Activated T-helper 2 cell treated with anti-CD3 and anti-CD28 coated beads, Interferon-gamma antibody, Interleukin-2, Interleukin-4, amounts not matched to agents 10 μg/mL and 5 μg/mL and 100 μg/mL, durations not matched to agents 14 hours and 24 hours and 36 hours (primary cell): ENCODE results near the gene COLEC12. TPM values are rescaled to one million over a fixed set of nuclear protein-coding genes. Genes with fewer than 3 reads are reported as not detected.

Source experiments
- DNase-seq: peaks from one replicate; pipeline ENCODE4 v3.0.0; 2021; ENCODE audit warnings: low spot score
- H3K27ac Mint-ChIP-seq: one replicate; pipeline ENCODE4 v1.8.0; 2021; ENCODE audit warnings: mixed read lengths
- H3K27me3 Mint-ChIP-seq: one replicate; pipeline ENCODE4 v1.8.0; 2021; ENCODE audit warnings: low read depth, mixed read lengths
- H3K36me3 Mint-ChIP-seq: one replicate; pipeline ENCODE4 v1.8.0; 2021; ENCODE audit warnings: low read depth, mixed read lengths
- H3K4me1 Mint-ChIP-seq: one replicate; pipeline ENCODE4 v1.8.0; 2021; ENCODE audit warnings: low read depth, mixed read lengths
- H3K4me3 Mint-ChIP-seq: one replicate; pipeline ENCODE4 v1.8.0; 2021; ENCODE audit warnings: low read depth, mild to moderate bottlenecking, moderate library complexity, mixed read lengths
- H3K9me3 Mint-ChIP-seq: one replicate; pipeline ENCODE4 v1.8.0; 2021; ENCODE audit warnings: mixed read lengths
- intact Hi-C: fragments of 100-400 bp; cut with micrococcal nuclease; formaldehyde crosslinking; loops from one replicate; pipeline ENCODE4 v1.15.1; 2023
- total RNA-seq: library from RNA; stranded (reverse); gene quantifications from 2 replicates; pipeline ENCODE4 v1.2.3, GENCODE V29; 2022

The COLEC12 gene
- total RNA-seq, 1 donor from 2014 or later = not detected

- intact Hi-C loops = no loop called here
- H3K27me3 Mint-ChIP-seq = peaks cover 10% of the 10 kb centered on the region
Measured at GRCh38 chr18:402129-402528, 98.4 kb downstream of the COLEC12 start.

DNA sequence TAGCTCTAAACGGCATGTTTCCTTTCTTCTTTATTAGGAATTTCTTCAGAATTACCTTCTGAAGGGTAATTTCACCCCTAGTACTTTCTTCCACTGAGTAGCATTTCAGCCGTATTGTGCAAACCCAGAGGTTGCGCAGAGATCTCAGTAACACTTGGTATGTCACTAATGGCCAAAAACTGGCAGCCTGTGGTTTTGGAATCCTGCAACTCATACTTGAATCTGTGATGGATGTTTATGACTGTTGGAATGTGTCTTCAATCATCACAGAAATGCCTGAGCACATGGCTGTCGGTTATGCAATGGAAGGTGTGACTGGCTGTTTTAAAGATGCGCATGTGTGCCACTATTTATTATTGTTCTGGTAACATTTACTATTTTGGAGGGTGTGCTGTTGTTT is 100.0 kb downstream of the COLEC12 start:
- Mint-ChIP-seq H3K27me3 (peaks cover 12% of the 10 kb centered on the region), H3K4me3 (no peak overlapping the region), H3K36me3 (no peaks in the 10 kb centered on the region), H3K4me1 (no peaks in the 10 kb centered on the region), H3K27ac (no peak overlapping the region), H3K9me3 (peaks cover 6% of the 10 kb centered on the region)
- no peak for DNase-seq
- intact Hi-C loops = no loop called here

More at GRCh38 chr18:402129-402528, 98.4 kb downstream of the COLEC12 start:
- H3K9me3 Mint-ChIP-seq = peaks cover 14% of the 10 kb centered on the region
- H3K4me1 Mint-ChIP-seq = no peaks in the 10 kb centered on the region
- no peaks in the 10 kb centered on the region for H3K36me3 Mint-ChIP-seq
- no peak for DNase-seq
- no peak overlapping the region for H3K27ac Mint-ChIP-seq
- H3K4me3 Mint-ChIP-seq = no peak overlapping the region

GRCh38 chr18:399631-400135 is 100.8 kb downstream of the COLEC12 start:
- Mint-ChIP-seq H3K4me1 (no peaks in the 10 kb centered on the region), H3K27ac (no peak overlapping the region), H3K27me3 (peaks cover 12% of the 10 kb centered on the region), H3K4me3 (no peak overlapping the region), H3K36me3 (no peaks in the 10 kb centered on the region), H3K9me3 (no peaks in the 10 kb centered on the region)
- DNase-seq = no peak
- intact Hi-C loops = no loop called here

- no peaks in the 10 kb centered on the region for H3K36me3 Mint-ChIP-seq
- no peak for DNase-seq
- intact Hi-C loops = no loop called here
- no peak overlapping the region for H3K4me3 Mint-ChIP-seq
- H3K27me3 Mint-ChIP-seq = peaks cover 12% of the 10 kb centered on the region
- H3K9me3 Mint-ChIP-seq = no peaks in the 10 kb centered on the region
- no peaks in the 10 kb centered on the region for H3K4me1 Mint-ChIP-seq
- no peak overlapping the region for H3K27ac Mint-ChIP-seq
Measured at GRCh38 chr18:398935-399630, 101.4 kb downstream of the COLEC12 start.

DNA sequence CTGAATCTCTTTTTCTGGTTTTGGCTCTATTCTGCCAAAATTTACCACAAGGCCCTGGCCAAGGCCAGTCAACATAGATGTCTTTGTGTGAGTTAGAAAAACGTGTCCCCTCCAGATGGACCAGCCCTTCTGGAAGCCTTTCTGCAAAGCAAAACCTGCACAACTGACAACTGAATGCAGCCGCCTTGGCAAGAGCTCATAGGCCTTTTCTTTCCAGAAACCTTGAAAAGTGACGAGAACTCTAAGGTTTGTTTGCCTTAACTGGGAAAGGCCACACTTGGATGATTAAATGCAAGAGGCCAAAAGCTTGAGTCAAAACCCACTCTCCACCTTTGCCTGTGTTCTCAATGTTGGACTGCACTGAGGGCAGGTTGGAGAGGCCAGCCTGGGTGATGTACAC is 103.9 kb downstream of the COLEC12 start:
- H3K4me3 Mint-ChIP-seq = no peak overlapping the region
- H3K27me3 Mint-ChIP-seq = peaks cover 22% of the 10 kb centered on the region
- no peak for DNase-seq
- H3K36me3 Mint-ChIP-seq = no peaks in the 10 kb centered on the region
- H3K27ac Mint-ChIP-seq = no peak overlapping the region
- intact Hi-C loops = no loop called here
- H3K4me1 Mint-ChIP-seq = no peaks in the 10 kb centered on the region
- H3K9me3 Mint-ChIP-seq = no peaks in the 10 kb centered on the region

DNA sequence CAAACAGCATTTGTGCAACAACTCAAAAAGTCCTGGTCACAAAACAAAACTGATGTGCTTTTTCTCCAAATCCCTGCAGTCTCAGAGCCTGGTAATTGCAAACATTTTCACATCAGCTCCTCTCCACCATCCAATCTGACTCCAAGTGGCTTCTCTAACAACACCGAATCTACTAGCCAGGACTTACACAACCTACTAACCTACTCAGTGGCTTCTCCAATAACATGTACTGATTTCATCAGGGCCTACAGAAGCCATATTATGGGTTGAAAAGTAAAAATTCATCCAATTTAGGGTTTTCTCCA is 104.3 kb downstream of the COLEC12 start:
- Mint-ChIP-seq H3K27ac (no peak overlapping the region), H3K9me3 (no peaks in the 10 kb centered on the region), H3K27me3 (peaks cover 25% of the 10 kb centered on the region), H3K36me3 (no peaks in the 10 kb centered on the region), H3K4me3 (no peak overlapping the region), H3K4me1 (no peaks in the 10 kb centered on the region)
- no peak for DNase-seq
- intact Hi-C loops = no loop called here

DNA sequence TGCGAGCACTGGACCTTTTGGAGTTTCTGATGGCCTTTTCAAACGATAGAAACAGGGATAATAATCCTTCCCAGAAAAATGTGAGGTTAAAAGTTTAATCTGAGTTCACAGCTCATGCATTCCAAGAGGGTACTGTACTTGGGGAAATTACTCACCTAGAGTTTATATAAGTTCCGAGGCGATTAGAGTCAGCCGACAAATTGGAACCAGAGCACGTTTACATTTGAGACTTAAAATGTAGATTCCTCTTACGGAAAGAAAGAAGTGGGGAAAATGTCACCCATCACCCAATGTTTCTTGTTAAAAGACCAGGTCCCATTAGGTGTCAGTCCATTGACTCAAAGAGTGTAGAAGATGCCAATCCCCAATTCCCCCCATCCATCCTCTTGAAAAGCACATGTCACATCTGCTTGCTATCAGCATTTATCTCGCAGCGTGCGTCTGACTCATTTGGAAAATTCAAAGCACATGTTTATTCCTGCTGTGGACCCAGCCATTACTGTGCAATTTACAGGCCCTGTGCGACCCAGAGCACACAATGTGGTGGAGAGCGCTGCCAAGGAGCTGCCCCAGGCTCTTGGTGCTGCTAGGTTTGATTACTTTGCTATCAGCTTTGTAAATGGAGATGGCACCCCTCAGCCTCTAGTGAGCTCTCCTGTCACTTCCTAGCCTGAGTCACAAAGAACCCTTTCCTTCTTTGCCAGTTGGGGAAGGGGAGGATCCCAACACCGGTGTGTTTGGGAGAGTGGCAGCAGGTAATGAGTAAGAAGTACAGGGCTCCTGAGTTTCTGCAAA is 104.8 kb downstream of the COLEC12 start:
- no peak overlapping the region for H3K4me3 Mint-ChIP-seq
- no peaks in the 10 kb centered on the region for H3K9me3 Mint-ChIP-seq
- H3K27ac Mint-ChIP-seq = no peak overlapping the region
- intact Hi-C loops = no loop called here
- no peaks in the 10 kb centered on the region for H3K4me1 Mint-ChIP-seq
- DNase-seq = no peak
- peaks cover 25% of the 10 kb centered on the region for H3K27me3 Mint-ChIP-seq
- no peaks in the 10 kb centered on the region for H3K36me3 Mint-ChIP-seq

- intact Hi-C loops = no loop called here
- no peak for DNase-seq
- Mint-ChIP-seq H3K27me3 (peaks cover 25% of the 10 kb centered on the region), H3K36me3 (no peaks in the 10 kb centered on the region), H3K4me1 (no peaks in the 10 kb centered on the region), H3K27ac (no peak overlapping the region), H3K4me3 (no peak overlapping the region), H3K9me3 (no peaks in the 10 kb centered on the region)
Measured at GRCh38 chr18:394987-395362, 105.5 kb downstream of the COLEC12 start.

GRCh38 chr18:394262-394986 is 106.1 kb downstream of the COLEC12 start:
- Mint-ChIP-seq H3K36me3 (no peaks in the 10 kb centered on the region), H3K4me1 (peaks cover 2% of the 10 kb centered on the region), H3K27me3 (peaks cover 26% of the 10 kb centered on the region), H3K4me3 (no peak overlapping the region), H3K27ac (no peak overlapping the region), H3K9me3 (no peaks in the 10 kb centered on the region)
- intact Hi-C loops = no loop called here
- DNase-seq = no peak

GRCh38 chr18:393574-393957 is 106.9 kb downstream of the COLEC12 start:
- intact Hi-C loops = no loop called here
- H3K4me1 Mint-ChIP-seq = peaks cover 2% of the 10 kb centered on the region
- DNase-seq = no peak
- no peaks in the 10 kb centered on the region for H3K9me3 Mint-ChIP-seq
- H3K4me3 Mint-ChIP-seq = no peak overlapping the region
- H3K36me3 Mint-ChIP-seq = no peaks in the 10 kb centered on the region
- peaks cover 26% of the 10 kb centered on the region for H3K27me3 Mint-ChIP-seq
- H3K27ac Mint-ChIP-seq = no peak overlapping the region

GRCh38 chr18:392928-393573 is 107.5 kb downstream of the COLEC12 start:
- intact Hi-C loops = no loop called here
- Mint-ChIP-seq H3K27me3 (peaks cover 21% of the 10 kb centered on the region), H3K4me1 (peaks cover 2% of the 10 kb centered on the region), H3K36me3 (no peaks in the 10 kb centered on the region), H3K4me3 (no peak overlapping the region), H3K9me3 (no peaks in the 10 kb centered on the region), H3K27ac (no peak overlapping the region)
- no peak for DNase-seq

GRCh38 chr18:390741-391478 is 109.6 kb downstream of the COLEC12 start:
- H3K4me1 Mint-ChIP-seq = peaks cover 2% of the 10 kb centered on the region
- intact Hi-C loops = no loop called here
- no peak for DNase-seq
- H3K27me3 Mint-ChIP-seq = peaks cover 14% of the 10 kb centered on the region
- H3K9me3 Mint-ChIP-seq = no peaks in the 10 kb centered on the region
- H3K27ac Mint-ChIP-seq = no peak overlapping the region
- H3K4me3 Mint-ChIP-seq = no peak overlapping the region
- no peaks in the 10 kb centered on the region for H3K36me3 Mint-ChIP-seq
